NOMO-1 (cell line): ENCODE measurements around the gene CACNG8.
A peak's percentile ranks its signal among the peaks of the same experiment; 100 is the strongest.

Source experiments
- DNase-seq, 2 experiments: peaks; one replicate each; lab custom pipeline; 2025; ENCODE audit not compliant: unreplicated experiment in 2 of 2; lab: John Stamatoyannopoulos, UW

CACNG8 gene

GRCh38 chr19:53991224-53992113, 28.7 kb downstream of the CACNG8 start, which contains the start of gene CACNG6:
TSS of gene CACNG6 (plus strand) at chr19:53991637. CDS start at chr19:53992878, 1,241 bp downstream.
- no peak for DNase-seq

- DNase-seq = no peak
Observed at GRCh38 chr19:53992211-53992610, 29.5 kb downstream of the CACNG8 start.

DNA sequence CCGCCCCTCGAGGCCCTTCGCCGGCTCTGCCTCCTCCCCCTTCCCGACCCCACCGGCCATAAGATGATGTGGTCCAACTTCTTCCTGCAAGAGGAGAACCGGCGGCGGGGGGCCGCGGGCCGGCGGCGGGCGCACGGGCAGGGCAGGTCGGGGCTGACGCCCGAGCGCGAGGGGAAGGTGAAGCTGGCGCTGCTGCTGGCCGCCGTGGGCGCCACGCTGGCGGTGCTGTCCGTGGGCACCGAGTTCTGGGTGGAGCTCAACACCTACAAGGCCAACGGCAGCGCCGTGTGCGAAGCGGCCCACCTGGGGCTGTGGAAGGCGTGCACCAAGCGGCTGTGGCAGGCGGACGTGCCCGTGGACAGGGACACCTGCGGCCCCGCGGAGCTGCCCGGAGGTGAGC, 30.1 kb downstream of the CACNG8 start:
- no peak for DNase-seq

GRCh38 chr19:53993448-53993847, 30.7 kb downstream of the CACNG8 start:
- DNase-seq = no peak

- DNase-seq = no peak
Observed at GRCh38 chr19:53994811-53995210, 32.1 kb downstream of the CACNG8 start.

GRCh38 chr19:53998223-53998622, 35.5 kb downstream of the CACNG8 start:
- no peak for DNase-seq

GRCh38 chr19:53999694-54000093, 37.0 kb downstream of the CACNG8 start:
- DNase-seq = no peak

- DNase-seq = no peak
Observed at GRCh38 chr19:54001496-54001895, 38.8 kb downstream of the CACNG8 start.

- DNase-seq = peak in 1 of 2 experiments; percentile 16
Observed at GRCh38 chr19:54002495-54003315, 40.0 kb downstream of the CACNG8 start.

DNA sequence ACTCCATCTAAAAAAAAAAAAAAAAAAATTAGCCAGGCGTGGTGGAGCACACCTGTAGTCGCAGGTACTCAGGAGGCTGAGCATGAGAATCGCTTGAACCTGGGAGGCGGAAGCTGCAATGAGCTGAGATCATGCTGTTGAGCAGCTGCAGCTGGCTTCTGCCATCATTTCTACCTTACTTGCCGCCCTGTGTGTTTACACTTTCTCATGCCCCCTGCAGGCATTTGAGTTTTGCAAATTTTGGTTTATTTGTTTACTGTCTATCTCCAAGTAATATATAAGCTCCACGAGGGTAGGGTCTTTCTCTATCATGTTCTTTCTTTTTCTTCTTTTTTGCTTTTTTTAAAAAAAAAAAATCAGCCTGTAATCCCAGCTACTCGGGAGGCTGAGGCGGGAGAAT, 46.7 kb downstream of the CACNG8 start:
- no peak for DNase-seq

- no peak for DNase-seq
Observed at GRCh38 chr19:54010474-54010873, 47.7 kb downstream of the CACNG8 start.

DNA sequence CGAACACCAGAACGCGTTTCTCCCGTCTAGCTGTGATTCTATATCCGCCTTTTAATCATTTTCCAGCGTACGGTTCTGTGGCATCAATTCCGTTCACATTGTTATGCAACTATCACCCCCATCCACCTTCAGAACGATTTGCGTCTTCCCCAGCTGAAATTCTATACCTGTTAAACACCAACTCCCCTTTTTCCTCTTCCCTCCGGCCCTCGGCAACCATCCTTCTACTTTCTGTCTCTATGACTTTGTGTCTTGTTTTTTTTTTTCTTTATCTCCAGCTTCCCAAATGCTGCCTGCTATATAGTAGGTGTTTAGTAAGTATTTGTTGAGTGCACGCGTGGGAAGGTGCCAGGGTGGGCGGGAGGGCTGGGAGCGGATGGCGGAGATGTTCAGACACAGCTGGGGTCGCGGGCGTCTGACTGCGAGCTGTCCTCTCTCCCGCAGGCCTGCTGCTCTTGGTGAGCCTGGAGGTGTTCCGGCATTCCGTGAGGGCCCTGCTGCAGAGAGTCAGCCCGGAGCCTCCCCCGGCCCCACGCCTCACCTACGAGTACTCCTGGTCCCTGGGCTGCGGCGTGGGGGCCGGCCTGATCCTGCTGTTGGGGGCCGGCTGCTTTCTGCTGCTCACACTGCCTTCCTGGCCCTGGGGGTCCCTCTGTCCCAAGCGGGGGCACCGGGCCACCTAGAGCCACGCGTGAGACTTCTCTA, 48.9 kb downstream of the CACNG8 start:
- DNase-seq = no peak

DNA sequence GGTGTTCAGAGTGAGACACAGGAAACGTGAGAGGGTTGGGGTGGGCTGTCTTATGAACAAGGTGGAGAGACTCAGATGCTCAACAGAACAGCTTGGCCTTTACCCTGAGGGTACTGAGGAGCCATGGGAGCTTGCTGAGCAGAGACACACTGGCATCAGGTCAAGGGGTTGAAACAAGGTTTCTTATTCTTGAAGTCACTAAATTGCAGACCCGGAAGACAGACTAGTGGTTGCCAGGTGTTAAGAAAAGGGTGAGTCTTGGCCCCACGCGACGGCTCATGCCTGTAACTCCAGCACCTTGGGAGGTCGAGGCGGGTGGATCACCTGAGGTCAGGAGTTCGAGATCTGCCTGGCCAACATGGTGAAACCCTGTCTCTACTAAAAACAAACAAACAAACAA, 51.1 kb downstream of the CACNG8 start:
- DNase-seq = no peak

DNA sequence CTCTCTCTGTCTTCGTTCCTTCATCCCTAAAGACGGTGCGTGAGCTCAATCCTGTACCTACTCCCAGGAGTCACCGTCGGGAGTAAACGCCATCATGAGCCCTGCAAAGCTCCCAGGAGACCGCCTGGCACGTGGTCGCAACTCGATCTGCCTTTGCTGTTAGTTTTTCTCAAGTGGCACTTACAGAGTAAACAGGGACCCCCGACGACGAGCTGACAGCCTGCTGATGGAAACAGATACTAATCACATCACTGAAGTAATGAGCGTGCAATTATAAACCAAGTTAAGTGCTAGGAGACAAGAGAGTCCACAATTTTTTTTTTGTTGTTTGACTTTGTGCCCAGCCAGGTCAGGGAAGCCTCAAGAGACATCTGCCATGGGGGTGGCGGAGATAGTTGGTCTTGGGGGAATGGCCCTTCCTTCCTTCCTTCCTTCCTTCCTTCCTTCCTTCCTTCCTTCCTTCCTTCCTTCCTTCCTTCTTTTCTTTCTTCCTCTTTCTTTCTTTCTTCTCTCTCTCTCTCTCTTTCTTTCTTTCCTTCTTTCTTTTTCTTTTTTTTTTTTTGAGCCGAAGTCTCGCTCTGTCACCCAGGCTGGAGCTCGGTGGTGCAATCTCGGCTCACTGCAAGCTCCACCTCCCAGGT, 52.3 kb downstream of the CACNG8 start:
- no peak for DNase-seq

- DNase-seq = peak; percentile 17 to 28
Observed at GRCh38 chr19:54017261-54017660, 54.5 kb downstream of the CACNG8 start.

DNA sequence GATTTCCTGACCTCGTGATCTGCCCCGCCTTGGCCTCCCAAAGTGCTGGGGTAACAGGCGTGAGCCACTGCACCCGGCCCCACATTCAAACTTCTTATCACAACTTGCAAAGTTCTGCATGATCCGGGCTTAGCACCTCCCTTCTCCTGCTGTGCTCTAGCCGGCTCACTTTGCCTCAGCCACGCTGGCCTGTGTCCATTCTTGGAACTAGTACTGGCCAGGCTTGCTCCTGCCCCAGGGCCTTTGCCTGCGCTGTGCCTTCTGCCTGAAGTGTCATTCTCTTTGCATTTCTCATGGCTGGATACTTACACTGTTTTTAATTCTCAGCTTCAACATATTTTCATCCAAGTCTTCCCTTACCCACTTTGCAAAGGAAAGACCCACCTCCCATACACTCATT, 58.6 kb downstream of the CACNG8 start:
- no peak for DNase-seq

- no peak for DNase-seq
Observed at GRCh38 chr19:54021932-54022331, 59.2 kb downstream of the CACNG8 start.

- peak in 1 of 2 experiments; percentile 63 for DNase-seq
Observed at GRCh38 chr19:54023191-54023590, 60.5 kb downstream of the CACNG8 start.

GRCh38 chr19:54024660-54025059, 61.9 kb downstream of the CACNG8 start:
- no peak for DNase-seq

GRCh38 chr19:54026656-54027055, 63.9 kb downstream of the CACNG8 start:
- DNase-seq = no peak

GRCh38 chr19:54029301-54029700, 66.6 kb downstream of the CACNG8 start:
- peak; percentile 30 to 50 for DNase-seq
